Measurements from ENCODE around the gene RPTOR.

DNA sequence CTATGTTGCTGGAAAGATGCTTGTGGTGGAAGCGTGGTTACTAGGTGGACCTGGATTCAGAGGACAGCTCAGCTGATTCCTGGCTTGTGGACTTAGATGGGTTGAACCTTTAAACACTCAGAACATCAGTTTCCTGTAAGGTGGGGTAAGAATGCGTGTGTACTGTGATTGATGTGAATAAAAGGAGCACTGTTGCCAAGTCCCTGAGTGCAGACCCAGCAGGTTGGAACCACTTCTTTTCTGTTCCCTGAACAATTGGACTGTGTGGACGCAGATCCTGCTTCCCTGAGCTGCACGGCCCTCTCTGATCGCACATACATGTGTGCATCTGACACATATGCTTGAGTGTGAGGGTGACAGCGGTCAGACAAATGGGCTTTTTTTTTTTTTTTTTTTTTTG, 37.5 kb downstream of the RPTOR start:
- TF ChIP-seq, protein P1, sequence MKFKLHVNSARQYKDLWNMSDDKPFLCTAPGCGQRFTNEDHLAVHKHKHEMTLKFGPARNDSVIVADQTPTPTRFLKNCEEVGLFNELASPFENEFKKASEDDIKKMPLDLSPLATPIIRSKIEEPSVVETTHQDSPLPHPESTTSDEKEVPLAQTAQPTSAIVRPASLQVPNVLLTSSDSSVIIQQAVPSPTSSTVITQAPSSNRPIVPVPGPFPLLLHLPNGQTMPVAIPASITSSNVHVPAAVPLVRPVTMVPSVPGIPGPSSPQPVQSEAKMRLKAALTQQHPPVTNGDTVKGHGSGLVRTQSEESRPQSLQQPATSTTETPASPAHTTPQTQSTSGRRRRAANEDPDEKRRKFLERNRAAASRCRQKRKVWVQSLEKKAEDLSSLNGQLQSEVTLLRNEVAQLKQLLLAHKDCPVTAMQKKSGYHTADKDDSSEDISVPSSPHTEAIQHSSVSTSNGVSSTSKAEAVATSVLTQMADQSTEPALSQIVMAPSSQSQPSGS (tag by site-specific recombination; IDR thresholded peaks at IDR 0.05; ENCODE audit: low read depth) = no peak
- TF ChIP-seq, protein P2, sequence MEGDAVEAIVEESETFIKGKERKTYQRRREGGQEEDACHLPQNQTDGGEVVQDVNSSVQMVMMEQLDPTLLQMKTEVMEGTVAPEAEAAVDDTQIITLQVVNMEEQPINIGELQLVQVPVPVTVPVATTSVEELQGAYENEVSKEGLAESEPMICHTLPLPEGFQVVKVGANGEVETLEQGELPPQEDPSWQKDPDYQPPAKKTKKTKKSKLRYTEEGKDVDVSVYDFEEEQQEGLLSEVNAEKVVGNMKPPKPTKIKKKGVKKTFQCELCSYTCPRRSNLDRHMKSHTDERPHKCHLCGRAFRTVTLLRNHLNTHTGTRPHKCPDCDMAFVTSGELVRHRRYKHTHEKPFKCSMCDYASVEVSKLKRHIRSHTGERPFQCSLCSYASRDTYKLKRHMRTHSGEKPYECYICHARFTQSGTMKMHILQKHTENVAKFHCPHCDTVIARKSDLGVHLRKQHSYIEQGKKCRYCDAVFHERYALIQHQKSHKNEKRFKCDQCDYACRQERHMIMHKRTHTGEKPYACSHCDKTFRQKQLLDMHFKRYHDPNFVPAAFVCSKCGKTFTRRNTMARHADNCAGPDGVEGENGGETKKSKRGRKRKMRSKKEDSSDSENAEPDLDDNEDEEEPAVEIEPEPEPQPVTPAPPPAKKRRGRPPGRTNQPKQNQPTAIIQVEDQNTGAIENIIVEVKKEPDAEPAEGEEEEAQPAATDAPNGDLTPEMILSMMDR (tag by site-specific recombination; IDR thresholded peaks at IDR 0.05) = no peak
- no peak for TF ChIP-seq ZNF311 (tag by site-specific recombination; IDR thresholded peaks at IDR 0.05; ENCODE audit: borderline replicate concordance)
- TF ChIP-seq, protein P3, sequence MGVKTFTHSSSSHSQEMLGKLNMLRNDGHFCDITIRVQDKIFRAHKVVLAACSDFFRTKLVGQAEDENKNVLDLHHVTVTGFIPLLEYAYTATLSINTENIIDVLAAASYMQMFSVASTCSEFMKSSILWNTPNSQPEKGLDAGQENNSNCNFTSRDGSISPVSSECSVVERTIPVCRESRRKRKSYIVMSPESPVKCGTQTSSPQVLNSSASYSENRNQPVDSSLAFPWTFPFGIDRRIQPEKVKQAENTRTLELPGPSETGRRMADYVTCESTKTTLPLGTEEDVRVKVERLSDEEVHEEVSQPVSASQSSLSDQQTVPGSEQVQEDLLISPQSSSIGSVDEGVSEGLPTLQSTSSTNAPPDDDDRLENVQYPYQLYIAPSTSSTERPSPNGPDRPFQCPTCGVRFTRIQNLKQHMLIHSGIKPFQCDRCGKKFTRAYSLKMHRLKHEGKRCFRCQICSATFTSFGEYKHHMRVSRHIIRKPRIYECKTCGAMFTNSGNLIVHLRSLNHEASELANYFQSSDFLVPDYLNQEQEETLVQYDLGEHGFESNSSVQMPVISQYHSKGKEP (tag by site-specific recombination; IDR thresholded peaks at IDR 0.05) = no peak
- TF ChIP-seq, protein P4, sequence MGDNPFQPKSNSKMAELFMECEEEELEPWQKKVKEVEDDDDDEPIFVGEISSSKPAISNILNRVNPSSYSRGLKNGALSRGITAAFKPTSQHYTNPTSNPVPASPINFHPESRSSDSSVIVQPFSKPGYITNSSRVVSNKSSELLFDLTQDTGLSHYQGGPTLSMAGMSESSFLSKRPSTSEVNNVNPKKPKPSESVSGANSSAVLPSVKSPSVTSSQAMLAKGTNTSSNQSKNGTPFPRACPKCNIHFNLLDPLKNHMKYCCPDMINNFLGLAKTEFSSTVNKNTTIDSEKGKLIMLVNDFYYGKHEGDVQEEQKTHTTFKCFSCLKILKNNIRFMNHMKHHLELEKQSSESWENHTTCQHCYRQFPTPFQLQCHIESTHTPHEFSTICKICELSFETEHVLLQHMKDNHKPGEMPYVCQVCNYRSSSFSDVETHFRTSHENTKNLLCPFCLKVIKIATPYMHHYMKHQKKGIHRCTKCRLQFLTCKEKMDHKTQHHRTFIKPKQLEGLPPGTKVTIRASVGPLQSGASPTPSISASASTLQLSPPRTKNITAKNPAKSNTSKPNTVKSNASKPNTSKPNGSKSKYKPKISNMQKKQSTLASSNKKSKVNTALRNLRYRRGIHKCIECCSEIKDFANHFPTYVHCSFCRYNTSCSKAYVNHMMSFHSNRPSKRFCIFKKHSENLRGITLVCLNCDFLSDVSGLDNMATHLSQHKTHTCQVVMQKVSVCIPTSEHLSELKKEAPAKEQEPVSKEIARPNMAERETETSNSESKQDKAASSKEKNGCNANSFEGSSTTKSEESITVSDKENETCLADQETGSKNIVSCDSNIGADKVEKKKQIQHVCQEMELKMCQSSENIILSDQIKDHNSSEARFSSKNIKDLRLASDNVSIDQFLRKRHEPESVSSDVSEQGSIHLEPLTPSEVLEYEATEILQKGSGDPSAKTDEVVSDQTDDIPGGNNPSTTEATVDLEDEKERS (tag by site-specific recombination; IDR thresholded peaks at IDR 0.05) = no peak
- no peak for TF ChIP-seq ZNF658 (tag by site-specific recombination; IDR thresholded peaks at IDR 0.05)
- TF ChIP-seq ZNF768 (tag by site-specific recombination; IDR thresholded peaks at IDR 0.05) = no peak
- TF ChIP-seq ZNF510 (tag by site-specific recombination; IDR thresholded peaks at IDR 0.05; ENCODE audit: insufficient replicate concordance) = no peak
- no peak for TF ChIP-seq ZNF112 (tag by site-specific recombination; IDR thresholded peaks at IDR 0.05)
